ENCODE results near the gene RTCA.
"Not testable (repeated sequence)": the region's sequence is repeated elsewhere in the genome, so short reads cannot be mapped to it uniquely, and the experiment has no call there.

DNA sequence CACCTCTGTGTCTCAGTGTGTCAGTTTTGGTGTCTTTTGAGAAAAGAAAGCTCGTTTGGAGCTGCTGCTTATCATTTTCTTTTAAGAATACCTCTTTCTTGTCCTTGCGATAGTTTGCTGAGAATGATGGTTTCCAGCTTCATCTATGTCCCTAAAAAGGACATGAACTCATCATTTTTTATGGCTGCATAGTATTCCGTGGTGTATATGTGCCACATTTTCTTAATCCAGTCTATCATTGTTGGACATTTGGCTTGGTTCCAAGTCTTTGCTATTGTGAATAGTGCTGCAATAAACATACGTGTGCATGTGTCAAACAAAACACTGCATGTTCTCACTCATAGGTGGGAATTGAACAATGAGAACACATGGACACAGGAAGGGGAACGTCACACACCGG, 73.7 kb downstream of the RTCA start:
- TF ChIP-seq, protein P1, sequence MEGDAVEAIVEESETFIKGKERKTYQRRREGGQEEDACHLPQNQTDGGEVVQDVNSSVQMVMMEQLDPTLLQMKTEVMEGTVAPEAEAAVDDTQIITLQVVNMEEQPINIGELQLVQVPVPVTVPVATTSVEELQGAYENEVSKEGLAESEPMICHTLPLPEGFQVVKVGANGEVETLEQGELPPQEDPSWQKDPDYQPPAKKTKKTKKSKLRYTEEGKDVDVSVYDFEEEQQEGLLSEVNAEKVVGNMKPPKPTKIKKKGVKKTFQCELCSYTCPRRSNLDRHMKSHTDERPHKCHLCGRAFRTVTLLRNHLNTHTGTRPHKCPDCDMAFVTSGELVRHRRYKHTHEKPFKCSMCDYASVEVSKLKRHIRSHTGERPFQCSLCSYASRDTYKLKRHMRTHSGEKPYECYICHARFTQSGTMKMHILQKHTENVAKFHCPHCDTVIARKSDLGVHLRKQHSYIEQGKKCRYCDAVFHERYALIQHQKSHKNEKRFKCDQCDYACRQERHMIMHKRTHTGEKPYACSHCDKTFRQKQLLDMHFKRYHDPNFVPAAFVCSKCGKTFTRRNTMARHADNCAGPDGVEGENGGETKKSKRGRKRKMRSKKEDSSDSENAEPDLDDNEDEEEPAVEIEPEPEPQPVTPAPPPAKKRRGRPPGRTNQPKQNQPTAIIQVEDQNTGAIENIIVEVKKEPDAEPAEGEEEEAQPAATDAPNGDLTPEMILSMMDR (conservative IDR thresholded peaks at IDR 0.05; ENCODE audit: low read depth, low read length) = not testable (repeated sequence)
- TF ChIP-seq EZH2 (IDR thresholded peaks at IDR 0.05; ENCODE audit: low read length, unreplicated experiment) = not testable (repeated sequence)

All from PC-3 (cell line).